Esophagus squamous epithelium (tissue), 5 donors: Measurements from ENCODE around the gene EDN2. TPM values are rescaled to one million over a fixed set of nuclear protein-coding genes. Genes with fewer than 3 reads are reported as not detected.

Experiments
- DNase-seq: peaks from one replicate; lab custom pipeline; 2025; lab: John Stamatoyannopoulos, UW
- H3K27ac ChIP-seq, 4 donors: fragments of 200-600 bp; sonication (generic); one replicate each; pipeline ENCODE4 v1.5.1; 2016 to 2019; ENCODE audit warnings: mild to moderate bottlenecking in 1 of 4
- H3K27me3 ChIP-seq, 4 donors: fragments of 200-600 bp; sonication (generic); 1 replicate in 3 of 4; 2 replicates in 1 of 4; pipeline versions ENCODE4 v1.5.1 to v1.6.0; 2017 to 2021; ENCODE audit warnings: antibody characterized with exemption in 1 of 4
- H3K36me3 ChIP-seq, 3 donors: fragments of 200-600 bp; sonication (generic); one replicate each; pipeline ENCODE4 v1.5.1; 2016 to 2019
- H3K4me1 ChIP-seq, 3 donors: fragments of 200-600 bp; sonication (generic); one replicate each; pipeline ENCODE4 v1.5.1; 2017 to 2019
- H3K4me3 ChIP-seq, 4 donors: fragments of 200-600 bp; sonication (generic); 1 replicate in 3 of 4; 2 replicates in 1 of 4; pipeline ENCODE4 v1.5.1; 2016 to 2019; ENCODE audit warnings: mild to moderate bottlenecking in 2 of 4, moderate library complexity in 1 of 4
- H3K9me3 ChIP-seq, 3 donors: fragments of 200-600 bp; sonication (generic); one replicate each; pipeline ENCODE4 v1.5.1; 2016 to 2019
- CTCF ChIP-seq, 6 experiments: fragments of 450-650 bp in 4 of 6; fragments of 200-600 bp in 2 of 6; sonication (generic) in 2 of 6; IDR thresholded peaks; one replicate each; pipeline ENCODE4 v1.5.1; 2016 to 2019; ENCODE audit warnings: antibody characterized with exemption in 6 of 6, mild to moderate bottlenecking in 4 of 6, moderate library complexity in 4 of 6
- POLR2A ChIP-seq, 4 donors: fragments of 450-650 bp; IDR thresholded peaks; one replicate each; pipeline ENCODE4 v1.6.1; 2017; ENCODE audit warnings: antibody characterized with exemption in 4 of 4, mild to moderate bottlenecking in 4 of 4, moderate library complexity in 3 of 4
- WGBS, 2 donors: methylation state at CpG; one replicate each; pipeline ENCODE4 v1.1.5; 2018; 5-methylcytosine and 5-hydroxymethylcytosine counted together
- intact Hi-C: fragments of 100-400 bp; cut with DNase I; formaldehyde crosslinking; loops from one replicate; pipeline ENCODE4 v1.15.0; 2022
- total RNA-seq, 4 donors: library from RNA; depleted of rRNA; stranded (reverse); fragments of >200 nt; gene quantifications; one replicate each; pipeline ENCODE4 v1.1.0, GENCODE V29; 2016
- donor health status: DM: yes; HTN: yes; CAD: no.

EDN2 gene
- total RNA-seq, 4 donors from 2014 or later, result 0.35 to 18.3 (median 1.4) TPM

- H3K27me3 ChIP-seq, result peaks cover 0 to 31% (median 0%) of the 10 kb centered on the region in 4 donors
- intact Hi-C loops, result loop anchor here (5.0 kb wide), 1 partner anchor 165 kb away; no protein-coding TSS in a partner anchor
- peaks cover 17 to 22% (median 18%) of the 10 kb centered on the region in 3 donors for H3K4me1 ChIP-seq
- H3K9me3 ChIP-seq, result no peaks in the 10 kb centered on the region
- peak overlapping the region; percentile 24 to 62 (median 46) for H3K27ac ChIP-seq
- H3K4me3 ChIP-seq, result peak overlapping the region in 1 of 4 donors; percentile 8
- DNase-seq, result peak; percentile 7
- WGBS, 2 donors, result 23 to 48% methylated on average over 11 to 12 of the region's 17 CpGs
- no peaks in the 10 kb centered on the region for H3K36me3 ChIP-seq
- peak; percentile 77 to 97 (median 93) for TF ChIP-seq CTCF (IDR thresholded peaks at IDR 0.05)
- no peak for TF ChIP-seq POLR2A (IDR thresholded peaks at IDR 0.05)
Observed at GRCh38 chr1:41432481-41433280, 51.8 kb downstream of the EDN2 start.

- H3K9me3 ChIP-seq, result no peaks in the 10 kb centered on the region
- H3K36me3 ChIP-seq, result no peaks in the 10 kb centered on the region
- no peak overlapping the region for H3K4me3 ChIP-seq
- peaks cover 17 to 22% (median 18%) of the 10 kb centered on the region in 3 donors for H3K4me1 ChIP-seq
- no peak for DNase-seq
- TF ChIP-seq POLR2A (IDR thresholded peaks at IDR 0.05) (no peak), CTCF (IDR thresholded peaks at IDR 0.05) (no peak)
- peaks cover 0 to 34% (median 0%) of the 10 kb centered on the region in 4 donors for H3K27me3 ChIP-seq
- intact Hi-C loops, result loop anchor here (5.0 kb wide), 1 partner anchor 164 kb away; no protein-coding TSS in a partner anchor
- peak overlapping the region in 2 of 4 donors; percentile 51 to 62 for H3K27ac ChIP-seq
- WGBS, 2 donors, result 62 to 84% methylated on average over 5 to 6 of the region's 20 CpGs
Observed at GRCh38 chr1:41431490-41432350, 52.8 kb downstream of the EDN2 start.

GRCh38 chr1:41430582-41430981 lies 53.9 kb downstream of the EDN2 start:
- intact Hi-C loops, result loop anchor here (5.0 kb wide), 1 partner anchor 163 kb away; no protein-coding TSS in a partner anchor
- no peak for DNase-seq
- no peak overlapping the region for H3K27ac ChIP-seq
- peaks cover 0 to 23% (median 0%) of the 10 kb centered on the region in 4 donors for H3K27me3 ChIP-seq
- WGBS, 2 donors, result 67 to 70% methylated on average over 3 to 4 of the region's 4 CpGs
- H3K4me3 ChIP-seq, result no peak overlapping the region
- TF ChIP-seq CTCF (IDR thresholded peaks at IDR 0.05), result no peak
- no peak for TF ChIP-seq POLR2A (IDR thresholded peaks at IDR 0.05)
- H3K4me1 ChIP-seq, result peaks cover 17 to 22% (median 18%) of the 10 kb centered on the region in 3 donors
- no peaks in the 10 kb centered on the region for H3K9me3 ChIP-seq
- H3K36me3 ChIP-seq, result no peaks in the 10 kb centered on the region

- Histone ChIP-seq H3K27ac (no peak overlapping the region), H3K4me1 (peaks cover 17 to 22% (median 18%) of the 10 kb centered on the region in 3 donors), H3K27me3 (peaks cover 0 to 18% (median 0%) of the 10 kb centered on the region in 4 donors), H3K4me3 (no peak overlapping the region), H3K36me3 (no peaks in the 10 kb centered on the region), H3K9me3 (no peaks in the 10 kb centered on the region)
- TF ChIP-seq POLR2A (IDR thresholded peaks at IDR 0.05) (no peak), CTCF (IDR thresholded peaks at IDR 0.05) (no peak)
- no peak for DNase-seq
- intact Hi-C loops, result loop anchor here (5.0 kb wide), 1 partner anchor 163 kb away; no protein-coding TSS in a partner anchor
- 76% methylated on average over 4 of the region's 4 CpGs for WGBS, 2 donors
Observed at GRCh38 chr1:41430069-41430468, 54.4 kb downstream of the EDN2 start.
